Testis (tissue), 5 donors: ENCODE measurements around the gene B4GALT1. TPM values are rescaled to one million over a fixed set of nuclear protein-coding genes. Genes with fewer than 3 reads are reported as not detected.

Source experiments
- DNase-seq: peaks from one replicate; pipeline ENCODE4 v3.0.0-alpha.2; 2019
- H3K27ac ChIP-seq, 2 donors: fragments of 200-600 bp; sonication (generic); one replicate each; pipeline ENCODE4 v1.5.1; 2019
- H3K27me3 ChIP-seq: fragments of 200-600 bp; sonication (generic); one replicate; pipeline ENCODE4 v1.5.1; 2019
- H3K36me3 ChIP-seq: fragments of 200-600 bp; sonication (generic); one replicate; pipeline ENCODE4 v1.5.1; 2017; ENCODE audit warnings: low read depth; ENCODE audit errors: missing control alignments
- H3K4me1 ChIP-seq: fragments of 200-600 bp; sonication (generic); one replicate; pipeline ENCODE4 v1.5.1; 2019
- H3K4me3 ChIP-seq, 2 donors: fragments of 200-600 bp; sonication (generic); one replicate each; pipeline ENCODE4 v1.5.1; 2017 to 2019
- H3K9me3 ChIP-seq: fragments of 200-600 bp; sonication (generic); one replicate; pipeline ENCODE4 v1.5.1; 2017
- POLR2A ChIP-seq: fragments of 450-650 bp; IDR thresholded peaks from one replicate; pipeline ENCODE4 v1.6.1; 2017; ENCODE audit warnings: antibody characterized with exemption, mild to moderate bottlenecking, moderate library complexity
- WGBS, 2 donors: methylation state at CpG; one replicate each; pipeline ENCODE4 v1.1.5; 2018; 5-methylcytosine and 5-hydroxymethylcytosine counted together
- intact Hi-C: fragments of 100-400 bp; cut with DNase I; formaldehyde crosslinking; loops from one replicate; pipeline ENCODE4 v1.15.1; 2023; ENCODE audit warnings: low total_unique reads
- long read RNA-seq, 2 donors: transcript quantifications; one replicate each; lab custom pipeline, GENCODE V29; 2026
- polyA plus RNA-seq: library from polyadenylated mRNA; stranded (reverse); fragments of 350-450 nt; fragmentation: Illumina TruSeq; extraction: RNeasy Lipid Tissue Mini Kit (QIAGEN cat#74804); gene quantifications from one replicate; pipeline ENCODE4 v1.2.3, GENCODE V29; 2014; ENCODE audit warnings: low read depth, low replicate concordance; ENCODE audit not compliant: insufficient read depth
- total RNA-seq, 2 donors: library from RNA; depleted of rRNA; stranded (reverse); fragments of >200 nt; gene quantifications; one replicate each; pipeline ENCODE4 v1.2.3, GENCODE V29; 2016
- TF ChIP-seq, protein P1 (sequence below), 3 experiments: fragments of 450-650 bp in 2 of 3; fragments of 200-600 bp in 1 of 3; sonication (generic) in 1 of 3; IDR thresholded peaks; one replicate each; pipeline ENCODE4 v1.5.1; 2016 to 2019; ENCODE audit warnings: antibody characterized with exemption in 3 of 3, mild to moderate bottlenecking in 2 of 3, moderate library complexity in 1 of 3

B4GALT1 gene, protein sequence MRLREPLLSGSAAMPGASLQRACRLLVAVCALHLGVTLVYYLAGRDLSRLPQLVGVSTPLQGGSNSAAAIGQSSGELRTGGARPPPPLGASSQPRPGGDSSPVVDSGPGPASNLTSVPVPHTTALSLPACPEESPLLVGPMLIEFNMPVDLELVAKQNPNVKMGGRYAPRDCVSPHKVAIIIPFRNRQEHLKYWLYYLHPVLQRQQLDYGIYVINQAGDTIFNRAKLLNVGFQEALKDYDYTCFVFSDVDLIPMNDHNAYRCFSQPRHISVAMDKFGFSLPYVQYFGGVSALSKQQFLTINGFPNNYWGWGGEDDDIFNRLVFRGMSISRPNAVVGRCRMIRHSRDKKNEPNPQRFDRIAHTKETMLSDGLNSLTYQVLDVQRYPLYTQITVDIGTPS
- total RNA-seq (100 to 1,000 TPM; 192 to 212 TPM), polyA plus RNA-seq (112 TPM)
- long read RNA-seq, donor 1, full-length matches to known transcripts, result 24 of 29 reads
- long read RNA-seq, donor 1, partial matches to known transcripts, result 5 of 29 reads
- long read RNA-seq, donor 1, other reads (novel, unspliced or antisense), result 0 of 29 reads
- long read RNA-seq, donor 2, full-length matches to known transcripts, result 27 of 27 reads
- long read RNA-seq, donor 2, partial matches to known transcripts, result 0 of 27 reads
- long read RNA-seq, donor 2, other reads (novel, unspliced or antisense), result 0 of 27 reads

DNA sequence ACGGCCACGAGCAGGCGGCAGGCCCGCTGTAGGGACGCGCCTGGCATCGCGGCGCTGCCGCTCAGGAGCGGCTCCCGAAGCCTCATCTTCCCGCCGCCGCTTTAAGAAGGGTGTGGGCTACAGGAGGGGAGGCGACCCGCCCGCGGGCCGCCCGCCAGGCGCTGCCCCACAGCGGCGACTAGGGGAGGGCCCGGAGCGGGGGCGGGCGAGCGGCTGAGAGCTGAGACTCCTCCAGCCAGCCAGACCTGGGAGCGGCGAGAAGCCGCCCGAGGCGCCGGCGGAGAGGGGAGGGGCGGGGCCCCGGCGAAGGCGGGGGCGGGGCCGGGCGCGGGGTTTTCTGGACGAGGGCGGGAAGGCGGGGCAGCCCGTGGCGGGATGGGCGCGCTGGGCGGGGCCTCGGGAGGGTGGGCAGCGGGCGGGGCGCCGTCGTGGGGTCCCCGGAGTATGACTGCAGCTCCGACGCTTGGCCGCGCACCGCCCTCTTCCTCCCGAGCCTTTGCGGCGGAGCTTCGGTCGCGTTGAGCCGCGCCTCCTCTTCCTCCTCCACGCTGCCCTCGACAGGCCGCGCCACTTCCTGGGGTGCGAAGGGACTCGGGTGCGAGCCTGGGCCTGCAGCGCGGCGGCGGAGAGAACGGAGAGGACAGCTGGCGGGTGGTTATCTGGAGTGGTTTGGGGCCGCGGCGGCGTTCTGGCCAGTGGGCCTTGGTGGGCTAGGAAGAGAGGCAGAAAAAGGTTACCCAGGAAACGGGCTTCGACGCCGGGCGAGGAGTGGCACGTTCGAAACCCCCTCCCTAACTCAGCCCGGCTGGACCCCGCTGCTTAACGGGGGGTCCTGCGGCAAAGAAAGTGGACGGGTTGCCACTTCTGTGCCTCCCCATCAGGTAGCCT lies at the start of gene B4GALT1:
TSS of gene B4GALT1 (minus strand) at position 253 of the 888 bp plus-strand sequence. CDS start at position 86, 167 bp downstream.
- TF ChIP-seq, protein P1, sequence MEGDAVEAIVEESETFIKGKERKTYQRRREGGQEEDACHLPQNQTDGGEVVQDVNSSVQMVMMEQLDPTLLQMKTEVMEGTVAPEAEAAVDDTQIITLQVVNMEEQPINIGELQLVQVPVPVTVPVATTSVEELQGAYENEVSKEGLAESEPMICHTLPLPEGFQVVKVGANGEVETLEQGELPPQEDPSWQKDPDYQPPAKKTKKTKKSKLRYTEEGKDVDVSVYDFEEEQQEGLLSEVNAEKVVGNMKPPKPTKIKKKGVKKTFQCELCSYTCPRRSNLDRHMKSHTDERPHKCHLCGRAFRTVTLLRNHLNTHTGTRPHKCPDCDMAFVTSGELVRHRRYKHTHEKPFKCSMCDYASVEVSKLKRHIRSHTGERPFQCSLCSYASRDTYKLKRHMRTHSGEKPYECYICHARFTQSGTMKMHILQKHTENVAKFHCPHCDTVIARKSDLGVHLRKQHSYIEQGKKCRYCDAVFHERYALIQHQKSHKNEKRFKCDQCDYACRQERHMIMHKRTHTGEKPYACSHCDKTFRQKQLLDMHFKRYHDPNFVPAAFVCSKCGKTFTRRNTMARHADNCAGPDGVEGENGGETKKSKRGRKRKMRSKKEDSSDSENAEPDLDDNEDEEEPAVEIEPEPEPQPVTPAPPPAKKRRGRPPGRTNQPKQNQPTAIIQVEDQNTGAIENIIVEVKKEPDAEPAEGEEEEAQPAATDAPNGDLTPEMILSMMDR (IDR thresholded peaks at IDR 0.05), result no peak
- peak; percentile 41 for TF ChIP-seq POLR2A

DNA sequence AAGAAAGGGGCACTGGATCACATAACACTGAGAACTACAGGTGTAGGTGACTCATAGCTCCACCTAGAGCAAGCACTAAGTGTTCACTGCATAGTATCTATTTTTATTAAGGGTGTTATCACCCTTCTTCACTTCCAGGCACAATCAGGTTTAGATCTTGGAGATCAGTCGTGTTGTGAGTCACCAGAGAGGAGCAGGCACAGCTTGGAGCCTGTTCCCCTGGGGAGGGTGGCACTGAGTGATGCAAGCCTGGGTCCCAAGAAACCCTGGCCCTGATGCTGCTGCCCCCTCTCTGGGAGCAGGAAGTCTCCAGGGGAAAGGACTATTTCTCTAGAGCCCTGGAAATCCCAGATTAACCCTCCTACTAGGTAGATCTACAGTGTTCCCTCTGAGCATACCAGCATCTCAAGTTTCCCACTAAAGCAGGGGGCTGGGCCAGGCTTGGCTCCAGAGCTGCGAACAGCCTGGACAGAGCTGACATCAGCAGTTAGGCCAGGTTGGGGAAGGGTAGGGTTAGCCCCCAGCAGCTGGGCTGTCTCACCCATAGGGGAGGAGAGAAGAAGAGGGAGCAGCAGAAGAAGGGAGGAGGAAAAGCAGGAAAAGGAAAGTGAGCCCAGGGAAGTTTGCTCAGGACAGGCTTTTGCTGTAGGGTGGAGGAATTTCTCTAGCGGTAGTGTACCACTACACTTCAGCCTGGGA lies 44.7 kb upstream of the B4GALT1 start:
- TF ChIP-seq, protein P1 (IDR thresholded peaks at IDR 0.05), result no peak
- TF ChIP-seq POLR2A, result no peak
- H3K27me3 ChIP-seq, result no peaks in the 10 kb centered on the region
- no peaks in the 10 kb centered on the region for H3K4me1 ChIP-seq
- intact Hi-C loops, result no loop called here
- no peak for DNase-seq
- no peaks in the 10 kb centered on the region for H3K36me3 ChIP-seq
- H3K27ac ChIP-seq, result no peak overlapping the region
- no peaks in the 10 kb centered on the region for H3K9me3 ChIP-seq
- no peak overlapping the region for H3K4me3 ChIP-seq
- WGBS, 2 donors, result 40 to 56% methylated on average over 3 of the region's 3 CpGs

More for the DNA sequence above, at the start of gene B4GALT1:
- no peaks in the 10 kb centered on the region for H3K9me3 ChIP-seq
- H3K27ac ChIP-seq, result peak within 1 kb of the TSS; percentile 98 to 99
- H3K4me1 ChIP-seq, result peaks cover 58% of the 10 kb centered on the region
- whole genome bisulfite sequencing, 2 donors, result 0 to 1% methylated on average over 18 to 39 of the region's 101 CpGs
- DNase-seq, result peak; percentile 96
- intact Hi-C loops, result loop anchor here (10.0 kb wide), 1 partner anchor 83 kb away; no protein-coding TSS in a partner anchor
- H3K27me3 ChIP-seq, result no peaks in the 10 kb centered on the region
- no peaks in the 10 kb centered on the region for H3K36me3 ChIP-seq
- peak within 1 kb of the TSS; percentile 89 to 97 for H3K4me3 ChIP-seq

GRCh38 chr9:33210006-33210715 lies 43.0 kb upstream of the B4GALT1 start:
- no peak overlapping the region for H3K4me3 ChIP-seq
- no peaks in the 10 kb centered on the region for H3K36me3 ChIP-seq
- TF ChIP-seq, protein P1 (IDR thresholded peaks at IDR 0.05), result no peak
- TF ChIP-seq POLR2A, result no peak
- no peaks in the 10 kb centered on the region for H3K27me3 ChIP-seq
- 70 to 74% methylated on average over 4 of the region's 4 CpGs for WGBS, 2 donors
- no peaks in the 10 kb centered on the region for H3K9me3 ChIP-seq
- no peaks in the 10 kb centered on the region for H3K4me1 ChIP-seq
- peak; percentile 56 for DNase-seq
- intact Hi-C loops, result no loop called here
- H3K27ac ChIP-seq, result no peak overlapping the region

- intact Hi-C loops, result no loop called here
- no peak overlapping the region for H3K27ac ChIP-seq
- H3K9me3 ChIP-seq, result no peaks in the 10 kb centered on the region
- no peaks in the 10 kb centered on the region for H3K27me3 ChIP-seq
- TF ChIP-seq, protein P1 (IDR thresholded peaks at IDR 0.05), result no peak
- TF ChIP-seq POLR2A, result no peak
- no peaks in the 10 kb centered on the region for H3K4me1 ChIP-seq
- H3K36me3 ChIP-seq, result no peaks in the 10 kb centered on the region
- H3K4me3 ChIP-seq, result no peak overlapping the region
- no peak for DNase-seq
- WGBS, 2 donors, result 100% methylated on average over 1 of the region's 1 CpG
Observed at GRCh38 chr9:33209394-33209793, 42.3 kb upstream of the B4GALT1 start.
